Keratinocyte (primary cell): ENCODE measurements around the gene GATA3. TPM values are rescaled to one million over a fixed set of nuclear protein-coding genes. Genes with fewer than 3 reads are reported as not detected.
A peak's percentile ranks its signal among the peaks of the same experiment; 100 is the strongest.

Experiments
- DNase-seq: peaks from one replicate; pipeline ENCODE4 v3.0.0-alpha.2; 2011; ENCODE audit warnings: low read depth, missing footprints, low spot score
- FAIRE-seq: peaks from 2 replicates; lab custom pipeline; 2011; peaks lifted over from hg19 to GRCh38; lab: Jason Lieb, UNC
- H2AFZ ChIP-seq: 2 replicates; pipeline ENCODE4 v1.6.0; 2012; ENCODE audit warnings: low read length, control low read depth, inconsistent platforms; ENCODE audit not compliant: control insufficient read depth
- H3K27ac ChIP-seq: 2 replicates; pipeline ENCODE4 v1.5.1; 2011; ENCODE audit warnings: low read length; ENCODE audit not compliant: control insufficient read depth, insufficient read depth
- H3K27me3 ChIP-seq: 3 replicates; pipeline ENCODE4 v1.6.0; 2011; ENCODE audit warnings: low read length; ENCODE audit not compliant: control insufficient read depth, insufficient read depth; ENCODE audit errors: extremely low read depth
- H3K36me3 ChIP-seq, 2 experiments: 2 replicates in 1 of 2; 3 replicates in 1 of 2; pipeline ENCODE4 v1.5.1; 2011; ENCODE audit warnings: low read length in 2 of 2, mild to moderate bottlenecking in 1 of 2; ENCODE audit not compliant: control insufficient read depth in 2 of 2, insufficient read depth in 2 of 2; ENCODE audit errors: extremely low read depth in 1 of 2
- H3K4me1 ChIP-seq: 3 replicates; pipeline ENCODE4 v1.5.1; 2011; ENCODE audit warnings: low read length; ENCODE audit not compliant: control insufficient read depth, insufficient read depth; ENCODE audit errors: extremely low read depth
- H3K4me2 ChIP-seq: 3 replicates; pipeline ENCODE4 v1.6.0; 2011; ENCODE audit warnings: low read depth, low read length; ENCODE audit not compliant: control insufficient read depth, insufficient read depth; ENCODE audit errors: extremely low read depth
- H3K4me3 ChIP-seq, 3 experiments: fragments of 200-600 bp in 1 of 3; sonication (generic) in 1 of 3; 2 replicates in 2 of 3; 3 replicates in 1 of 3; pipeline ENCODE4 v1.5.1; 2011 to 2016; ENCODE audit warnings: low read length in 3 of 3, mild to moderate bottlenecking in 3 of 3, control low read depth in 2 of 3, inconsistent platforms in 1 of 3, low read depth in 1 of 3, mixed read lengths in 1 of 3, mixed run types in 1 of 3, moderate library complexity in 1 of 3; ENCODE audit not compliant: control insufficient read depth in 2 of 3, insufficient read depth in 2 of 3; ENCODE audit errors: extremely low read depth in 1 of 3
- H3K79me2 ChIP-seq: 2 replicates; pipeline ENCODE4 v1.6.0; 2012; ENCODE audit warnings: low read length; ENCODE audit not compliant: control insufficient read depth, insufficient read depth
- H3K9ac ChIP-seq: 3 replicates; pipeline ENCODE4 v1.6.0; 2011; ENCODE audit warnings: low read length; ENCODE audit not compliant: control insufficient read depth, insufficient read depth; ENCODE audit errors: extremely low read depth
- H3K9me1 ChIP-seq: 3 replicates; pipeline ENCODE4 v1.6.0; 2011; ENCODE audit warnings: low read length; ENCODE audit not compliant: control insufficient read depth, insufficient read depth; ENCODE audit errors: extremely low read depth
- H3K9me3 ChIP-seq: 2 replicates; pipeline ENCODE4 v1.5.1; 2012; ENCODE audit warnings: low read depth, low read length; ENCODE audit not compliant: control insufficient read depth
- H4K20me1 ChIP-seq: 3 replicates; pipeline ENCODE4 v1.6.0; 2011; ENCODE audit warnings: low read length; ENCODE audit not compliant: control insufficient read depth, insufficient read depth; ENCODE audit errors: extremely low read depth
- CTCF ChIP-seq, 3 experiments: IDR thresholded peaks in 1 of 3; conservative IDR thresholded peaks in 1 of 3; optimal IDR thresholded peaks in 1 of 3; 2 replicates in 2 of 3; 3 replicates in 1 of 3; pipeline versions ENCODE3 to v1.5.1; 2011; ENCODE audit warnings: low read length in 3 of 3, mild to moderate bottlenecking in 3 of 3, moderate library complexity in 2 of 3, control low read depth in 1 of 3, inconsistent platforms in 1 of 3; ENCODE audit not compliant: insufficient read depth in 2 of 3; ENCODE audit errors: extremely low read depth in 1 of 3
- EZH2 ChIP-seq: IDR thresholded peaks from one replicate; pipeline ENCODE4 v1.6.1; 2012; ENCODE audit warnings: inconsistent platforms, mild to moderate bottlenecking, low read length, moderate library complexity
- dilution Hi-C: fragments of 300-500 bp; cut with MboI; formaldehyde crosslinking; loops from one replicate; pipeline ENCODE4 v1.7.0; 2020; ENCODE audit warnings: low sequenced_read_pairs; ENCODE audit not compliant: extremely low pct_ligation_motif_present
- polyA plus RNA-seq, 5 experiments: library from polyadenylated mRNA; depleted of rRNA in 3 of 5; stranded (reverse) in 3 of 5; stranded (forward) in 1 of 5; unstranded in 1 of 5; fragments of >200 nt; gene quantifications; 1 replicate in 1 of 5; 2 replicates in 3 of 5; 3 replicates in 1 of 5; pipeline versions ENCODE4 v1.2.1 to v1.2.3, GENCODE V29; 2011 to 2012; ENCODE audit warnings: missing spikeins in 2 of 5, low read depth in 1 of 5, low replicate concordance in 1 of 5

GATA3 gene
- polyA plus RNA-seq, 1 donor (not counting 4 experiments of a cell fraction or from before 2014, with no cell fraction given) = 4.0 TPM

DNA sequence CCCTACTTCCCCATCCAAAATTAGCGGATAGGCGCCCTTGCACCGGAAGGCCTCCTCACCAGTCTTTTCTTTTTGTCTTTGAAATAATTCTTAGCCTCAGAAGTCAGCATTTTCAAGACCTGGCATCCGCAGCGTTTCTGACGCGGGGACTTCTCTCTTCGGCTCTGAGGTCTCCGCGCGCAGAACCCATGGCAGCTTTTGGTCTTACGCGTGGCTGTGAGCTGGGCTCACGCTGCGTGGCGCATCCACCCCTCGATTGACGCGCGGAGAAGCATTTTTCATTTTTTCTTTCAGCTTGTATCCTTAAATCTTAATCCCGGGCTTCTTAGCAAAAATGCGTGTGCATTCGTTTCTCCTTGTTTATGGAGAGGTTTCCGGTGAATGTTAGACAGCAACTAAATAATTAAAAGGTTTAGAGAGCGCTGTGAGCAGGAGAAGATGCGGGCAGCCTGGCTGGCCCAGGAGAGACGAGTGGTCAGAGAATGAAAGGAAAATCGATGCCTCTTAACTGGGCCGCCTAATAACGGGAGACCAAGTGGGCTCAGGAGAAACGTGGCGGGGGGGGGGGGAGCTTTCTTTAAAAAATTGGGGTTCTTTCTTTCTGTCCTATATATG lies 2.0 kb upstream of the GATA3 start:
- peak overlapping the region; percentile 37 for H3K4me2 ChIP-seq
- H3K9me1 ChIP-seq = no peaks in the 10 kb centered on the region
- H3K27me3 ChIP-seq = peaks cover 12% of the 10 kb centered on the region
- H3K27ac ChIP-seq = peak overlapping the region; percentile 14
- H3K4me1 ChIP-seq = peaks cover 3% of the 10 kb centered on the region
- H2AFZ ChIP-seq = no peak overlapping the region
- H3K79me2 ChIP-seq = peaks cover 29% of the 10 kb centered on the region
- dilution Hi-C loops = no loop called here
- peak overlapping the region; percentile 37 for H3K9ac ChIP-seq
- no peaks in the 10 kb centered on the region for H4K20me1 ChIP-seq
- peak overlapping the region in 1 of 3 experiments; percentile 19 for H3K4me3 ChIP-seq
- FAIRE-seq (no peak), DNase-seq (no peak)
- H3K9me3 ChIP-seq = no peaks in the 10 kb centered on the region
- TF ChIP-seq EZH2 (no peak), CTCF (optimal IDR thresholded peaks at IDR 0.05 in 1 of 3, IDR thresholded peaks at IDR 0.05 in 1 of 3, conservative IDR thresholded peaks at IDR 0.05 in 1 of 3; ENCODE audit: extremely low read depth in 1 of 3, insufficient read depth in 2 of 3, low read length in 3 of 3) (no peak)
- H3K36me3 ChIP-seq = no peaks in the 10 kb centered on the region

DNA sequence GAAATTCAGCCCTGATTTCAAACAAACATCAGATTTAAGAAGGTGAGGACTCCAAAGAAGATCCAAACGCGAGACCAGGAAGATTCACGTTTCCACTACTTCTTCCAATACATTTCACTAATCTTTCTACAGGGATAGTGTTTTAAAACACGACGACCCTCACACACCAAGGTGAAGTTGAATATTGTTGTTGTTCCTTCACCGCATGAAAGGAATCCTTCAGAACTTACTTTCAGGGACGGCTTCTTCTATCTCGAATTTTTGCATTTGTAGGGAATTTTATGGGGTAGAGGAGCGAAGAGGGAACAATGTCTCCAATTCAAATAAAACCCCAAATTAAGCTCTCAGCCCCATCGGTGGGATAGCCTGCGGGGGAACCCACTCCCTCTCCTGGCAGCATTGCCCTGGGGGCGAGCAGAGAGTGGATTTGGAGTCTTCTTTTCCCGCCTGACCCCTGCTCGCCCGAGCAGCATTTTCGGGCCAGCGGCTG lies 1.5 kb upstream of the GATA3 start:
- Histone ChIP-seq H3K4me1 (peaks cover 8% of the 10 kb centered on the region), H3K79me2 (peaks cover 34% of the 10 kb centered on the region), H3K9me1 (no peaks in the 10 kb centered on the region), H3K4me2 (peak overlapping the region; percentile 27), H3K9me3 (no peaks in the 10 kb centered on the region), H3K4me3 (no peak overlapping the region), H2AFZ (no peak overlapping the region), H3K27me3 (peaks cover 11% of the 10 kb centered on the region), H4K20me1 (no peaks in the 10 kb centered on the region), H3K36me3 (no peaks in the 10 kb centered on the region), H3K27ac (no peak overlapping the region), H3K9ac (no peak overlapping the region)
- dilution Hi-C loops = no loop called here
- no peak for FAIRE-seq
- DNase-seq = no peak
- TF ChIP-seq EZH2 = no peak
- peak in 1 of 3 experiments; percentile 71 for TF ChIP-seq CTCF (optimal IDR thresholded peaks at IDR 0.05 in 1 of 3, IDR thresholded peaks at IDR 0.05 in 1 of 3, conservative IDR thresholded peaks at IDR 0.05 in 1 of 3; ENCODE audit: extremely low read depth in 1 of 3, insufficient read depth in 2 of 3, low read length in 3 of 3)
